Stomach smooth muscle (tissue), 2 donors: Measurements from ENCODE around the gene GABRG1.

Experiments used
- H3K27ac ChIP-seq: one replicate; pipeline ENCODE4 v1.7.0; 2013; ENCODE audit warnings: mild to moderate bottlenecking, low read length, inconsistent platforms
- H3K27me3 ChIP-seq, 2 donors: one replicate each; pipeline ENCODE4 v1.7.0; 2013; ENCODE audit warnings: low read length in 2 of 2; ENCODE audit not compliant: insufficient read depth in 2 of 2, control insufficient read depth in 1 of 2
- H3K36me3 ChIP-seq, 2 donors: one replicate each; pipeline ENCODE4 v1.7.0; 2013; ENCODE audit warnings: low read length in 2 of 2; ENCODE audit not compliant: control insufficient read depth in 2 of 2, insufficient read depth in 2 of 2
- H3K4me1 ChIP-seq: one replicate; pipeline ENCODE4 v1.7.0; 2013; ENCODE audit warnings: low read length; ENCODE audit not compliant: control insufficient read depth, insufficient read depth
- H3K4me3 ChIP-seq, 2 donors: one replicate each; pipeline ENCODE4 v1.7.0; 2013; ENCODE audit warnings: low read length in 2 of 2
- H3K9ac ChIP-seq, 2 donors: one replicate each; pipeline ENCODE4 v1.7.0; 2013; ENCODE audit warnings: low read length in 2 of 2, mild to moderate bottlenecking in 1 of 2
- H3K9me3 ChIP-seq, 2 donors: one replicate each; pipeline ENCODE4 v1.7.0; 2013; ENCODE audit warnings: low read length in 2 of 2; ENCODE audit not compliant: control insufficient read depth in 2 of 2
- donor health status: healthy.
- donor health status: Pancreatic carcinoma.

Gene GABRG1

DNA sequence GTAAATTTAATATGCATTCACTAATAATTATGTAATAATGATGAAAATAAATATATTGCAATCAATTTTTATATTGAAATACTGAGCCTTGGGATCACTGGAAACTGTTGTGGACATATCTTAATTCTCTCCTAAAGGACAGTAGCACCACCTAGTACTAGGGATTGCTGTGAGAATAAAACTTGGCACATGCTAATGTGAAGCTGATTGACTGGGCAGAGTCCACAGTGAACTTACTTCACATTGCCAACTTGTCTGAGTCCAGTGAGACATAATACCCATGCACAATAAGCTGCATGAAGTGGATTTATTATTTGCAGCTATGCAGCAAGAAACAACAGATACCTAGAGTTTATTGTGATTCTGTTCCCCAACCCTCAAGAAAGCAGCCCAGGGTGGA lies 131.1 kb downstream of the GABRG1 start:
- H3K9ac ChIP-seq = no peak overlapping the region
- H3K36me3 ChIP-seq = no peaks in the 10 kb centered on the region
- peaks cover 0 to 4% of the 10 kb centered on the region in 2 donors for H3K9me3 ChIP-seq
- H3K4me3 ChIP-seq = no peak overlapping the region
- H3K4me1 ChIP-seq = no peaks in the 10 kb centered on the region
- H3K27ac ChIP-seq = no peak overlapping the region
- no peaks in the 10 kb centered on the region for H3K27me3 ChIP-seq

GRCh38 chr4:45989775-45990174 lies 134.1 kb downstream of the GABRG1 start:
- Histone ChIP-seq H3K9ac (no peak overlapping the region), H3K9me3 (peaks cover 0 to 4% of the 10 kb centered on the region in 2 donors), H3K4me3 (no peak overlapping the region), H3K36me3 (no peaks in the 10 kb centered on the region), H3K4me1 (no peaks in the 10 kb centered on the region), H3K27ac (no peak overlapping the region), H3K27me3 (no peaks in the 10 kb centered on the region)

DNA sequence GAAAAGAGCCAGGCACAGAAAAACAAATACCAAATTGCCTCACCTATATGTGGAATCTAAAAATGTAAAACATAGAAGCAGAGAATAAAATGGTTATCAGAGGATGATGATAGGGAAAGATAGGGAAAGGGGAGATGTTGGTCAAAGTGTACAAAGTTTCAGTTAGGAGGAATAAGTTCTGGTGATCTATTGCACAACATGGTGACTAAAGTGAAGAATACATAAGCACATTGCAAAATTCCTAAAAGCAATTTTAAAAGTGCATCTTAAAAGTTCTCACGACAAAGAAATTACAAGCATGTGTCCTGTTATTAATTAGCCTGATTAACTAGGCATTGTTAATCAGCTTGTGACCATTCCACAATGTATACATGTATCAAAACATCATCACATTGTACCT lies 136.0 kb downstream of the GABRG1 start:
- Histone ChIP-seq H3K27me3 (no peaks in the 10 kb centered on the region), H3K9me3 (peaks cover 0 to 4% of the 10 kb centered on the region in 2 donors), H3K4me3 (no peak overlapping the region), H3K36me3 (no peaks in the 10 kb centered on the region), H3K4me1 (no peaks in the 10 kb centered on the region), H3K9ac (no peak overlapping the region), H3K27ac (no peak overlapping the region)
